T-helper 2 cell treated with Interferon-gamma antibody and Interleukin-4, amounts not matched to agents 5 μg/mL and 100 μg/mL, for 36 hours (primary cell): ENCODE results near the gene CTDNEP1.

Experiments used
- DNase-seq: peaks from one replicate; pipeline ENCODE4 v3.0.0; 2021; ENCODE audit warnings: low spot score
- H3K27ac Mint-ChIP-seq: one replicate; pipeline ENCODE4 v1.8.0; 2021; ENCODE audit warnings: mild to moderate bottlenecking, mixed read lengths
- H3K27me3 Mint-ChIP-seq: one replicate; pipeline ENCODE4 v1.8.0; 2021; ENCODE audit warnings: low read depth, mixed read lengths
- H3K36me3 Mint-ChIP-seq: one replicate; pipeline ENCODE4 v1.8.0; 2021; ENCODE audit warnings: low read depth, mixed read lengths
- H3K4me1 Mint-ChIP-seq: one replicate; pipeline ENCODE4 v1.8.0; 2021; ENCODE audit warnings: low read depth, mixed read lengths
- H3K4me3 Mint-ChIP-seq: one replicate; pipeline ENCODE4 v1.8.0; 2022; ENCODE audit warnings: mild to moderate bottlenecking, moderate library complexity, mixed read lengths
- H3K9me3 Mint-ChIP-seq: one replicate; pipeline ENCODE4 v1.8.0; 2021; ENCODE audit warnings: mixed read lengths

Gene CTDNEP1

DNA sequence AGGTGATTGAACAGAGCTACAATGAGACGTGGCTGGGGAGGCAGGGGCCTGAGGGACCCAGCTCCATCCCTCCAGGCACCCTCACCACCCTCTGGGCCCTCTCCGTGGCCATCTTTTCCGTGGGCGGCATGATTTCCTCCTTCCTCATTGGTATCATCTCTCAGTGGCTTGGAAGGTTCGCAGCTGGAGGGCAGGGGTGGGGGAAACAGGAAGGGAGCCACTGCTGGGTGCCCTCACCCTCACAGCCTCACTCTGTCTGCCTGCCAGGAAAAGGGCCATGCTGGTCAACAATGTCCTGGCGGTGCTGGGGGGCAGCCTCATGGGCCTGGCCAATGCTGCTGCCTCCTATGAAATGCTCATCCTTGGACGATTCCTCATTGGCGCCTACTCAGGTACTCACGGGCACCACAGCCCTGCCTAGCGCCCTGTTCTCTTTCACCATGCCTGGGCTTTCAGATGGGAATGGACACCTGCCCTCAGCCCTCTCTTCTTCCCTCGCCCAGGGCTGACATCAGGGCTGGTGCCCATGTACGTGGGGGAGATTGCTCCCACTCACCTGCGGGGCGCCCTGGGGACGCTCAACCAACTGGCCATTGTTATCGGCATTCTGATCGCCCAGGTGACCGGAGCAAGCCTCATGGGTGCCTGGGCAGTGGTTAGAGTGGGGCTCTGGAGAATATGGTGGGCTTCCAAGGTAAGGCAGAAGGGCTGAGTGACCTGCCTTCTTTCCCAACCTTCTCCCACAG, 32.1 kb upstream of the CTDNEP1 start:
- Mint-ChIP-seq H3K27ac (no peak overlapping the region), H3K9me3 (no peaks in the 10 kb centered on the region), H3K4me1 (peaks cover 12% of the 10 kb centered on the region), H3K4me3 (no peak overlapping the region), H3K27me3 (peaks cover 47% of the 10 kb centered on the region), H3K36me3 (no peaks in the 10 kb centered on the region)
- DNase-seq: no peak

- no peaks in the 10 kb centered on the region for H3K9me3 Mint-ChIP-seq
- peaks cover 12% of the 10 kb centered on the region for H3K4me1 Mint-ChIP-seq
- no peak overlapping the region for H3K27ac Mint-ChIP-seq
- no peak for DNase-seq
- H3K4me3 Mint-ChIP-seq: peak overlapping the region; percentile 33
- H3K27me3 Mint-ChIP-seq: peaks cover 44% of the 10 kb centered on the region
- no peaks in the 10 kb centered on the region for H3K36me3 Mint-ChIP-seq
Observed at GRCh38 chr17:7282752-7283321, 31.3 kb upstream of the CTDNEP1 start.

DNA sequence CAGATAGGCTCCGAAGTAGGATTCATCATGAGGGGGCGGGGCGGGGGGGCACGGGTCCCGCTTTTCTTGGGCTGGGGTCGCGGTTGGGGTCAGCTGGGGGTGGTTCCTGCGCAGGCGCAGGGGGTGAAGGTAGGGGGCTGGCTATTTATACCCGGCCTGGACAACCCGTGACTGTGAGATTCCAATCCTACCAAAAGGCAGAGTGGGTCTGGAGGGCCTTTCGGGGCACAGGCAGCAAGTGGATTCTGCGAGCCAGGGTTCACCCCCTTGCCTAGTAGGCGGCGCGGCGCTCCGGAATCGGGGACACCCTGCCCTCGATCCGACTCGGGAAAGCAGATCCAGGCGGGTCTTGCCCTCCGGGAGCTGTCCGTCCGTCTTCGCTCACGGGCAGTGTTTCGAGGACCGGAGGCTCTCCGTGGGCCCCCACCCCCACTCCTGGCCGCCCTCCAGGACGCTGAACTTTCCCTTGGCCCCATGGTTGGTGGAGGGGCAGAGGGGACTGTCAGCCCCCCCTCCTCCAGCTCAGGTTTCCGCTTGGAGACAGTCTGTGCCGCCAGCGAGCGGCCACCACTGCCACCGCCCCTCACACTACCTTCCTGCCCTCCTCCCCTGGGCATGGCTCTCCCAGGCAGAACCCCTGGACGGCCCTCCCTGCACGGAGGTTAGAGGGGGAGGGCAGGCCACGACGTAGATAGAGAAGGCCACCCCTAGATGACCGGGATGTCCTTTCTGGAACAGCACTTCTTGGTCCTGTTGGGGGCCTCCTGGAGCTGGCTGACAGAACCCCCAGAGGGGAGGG, 30.6 kb upstream of the CTDNEP1 start:
- peaks cover 12% of the 10 kb centered on the region for H3K4me1 Mint-ChIP-seq

GRCh38 chr17:7281074-7281952, 29.8 kb upstream of the CTDNEP1 start, which contains the start of gene SLC2A4:
Gene SLC2A4 (plus strand): TSS chr17:7281718. CDS start chr17:7281935, 217 bp downstream.
- Mint-ChIP-seq H3K27me3 (peaks cover 41% of the 10 kb centered on the region), H3K36me3 (no peaks in the 10 kb centered on the region), H3K4me1 (peaks cover 12% of the 10 kb centered on the region), H3K27ac (no peak within 1 kb of the TSS), H3K9me3 (no peaks in the 10 kb centered on the region), H3K4me3 (peak within 1 kb of the TSS; percentile 76)
- DNase-seq: peak; percentile 86

More for the DNA sequence above, 30.6 kb upstream of the CTDNEP1 start:
- no peaks in the 10 kb centered on the region for H3K9me3 Mint-ChIP-seq
- H3K27ac Mint-ChIP-seq: no peak overlapping the region
- H3K36me3 Mint-ChIP-seq: no peaks in the 10 kb centered on the region
- peak overlapping the region; percentile 76 for H3K4me3 Mint-ChIP-seq
- H3K27me3 Mint-ChIP-seq: peaks cover 46% of the 10 kb centered on the region
- DNase-seq: no peak

GRCh38 chr17:7280519-7281073, 29.1 kb upstream of the CTDNEP1 start:
- Mint-ChIP-seq H3K27ac (no peak overlapping the region), H3K4me1 (peaks cover 12% of the 10 kb centered on the region), H3K36me3 (no peaks in the 10 kb centered on the region)

DNA sequence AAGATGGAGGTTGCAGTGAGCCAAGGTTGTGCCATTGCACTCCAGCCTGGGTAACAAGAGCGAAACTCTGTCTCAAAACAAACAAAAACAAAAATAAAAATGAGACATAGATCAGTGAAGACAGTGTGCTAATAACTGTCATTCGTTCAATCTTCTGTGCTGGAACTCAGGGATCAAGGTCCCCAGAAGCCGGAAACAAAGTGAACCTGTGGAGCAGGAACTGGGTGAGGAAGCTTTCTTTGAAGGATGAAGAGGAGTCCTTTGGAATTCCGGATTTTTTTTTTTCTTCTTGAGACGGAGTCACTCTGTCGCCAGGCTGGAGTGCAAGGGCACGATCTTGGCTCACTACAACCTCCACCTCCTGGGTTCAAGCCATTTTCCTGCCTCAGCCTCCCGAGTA, 27.9 kb upstream of the CTDNEP1 start:
- H3K27ac Mint-ChIP-seq: no peak overlapping the region
- H3K4me3 Mint-ChIP-seq: no peak overlapping the region
- H3K4me1 Mint-ChIP-seq: peaks cover 12% of the 10 kb centered on the region
- H3K36me3 Mint-ChIP-seq: no peaks in the 10 kb centered on the region
- no peak for DNase-seq
- H3K9me3 Mint-ChIP-seq: no peaks in the 10 kb centered on the region
- peaks cover 40% of the 10 kb centered on the region for H3K27me3 Mint-ChIP-seq

More at GRCh38 chr17:7280519-7281073, 29.1 kb upstream of the CTDNEP1 start:
- H3K9me3 Mint-ChIP-seq: no peaks in the 10 kb centered on the region
- peaks cover 40% of the 10 kb centered on the region for H3K27me3 Mint-ChIP-seq
- DNase-seq: peak; percentile 70
- H3K4me3 Mint-ChIP-seq: peak overlapping the region; percentile 76

GRCh38 chr17:7266784-7267183, 15.2 kb upstream of the CTDNEP1 start:
- H3K9me3 Mint-ChIP-seq: no peaks in the 10 kb centered on the region
- peaks cover 19% of the 10 kb centered on the region for H3K4me1 Mint-ChIP-seq
- H3K27me3 Mint-ChIP-seq: peaks cover 40% of the 10 kb centered on the region
- no peaks in the 10 kb centered on the region for H3K36me3 Mint-ChIP-seq
- no peak overlapping the region for H3K4me3 Mint-ChIP-seq
- no peak overlapping the region for H3K27ac Mint-ChIP-seq
- DNase-seq: no peak

GRCh38 chr17:7263801-7264078, 12.2 kb upstream of the CTDNEP1 start:
- no peak for DNase-seq
- Mint-ChIP-seq H3K27me3 (peaks cover 33% of the 10 kb centered on the region), H3K4me3 (peak overlapping the region; percentile 55), H3K27ac (no peak overlapping the region), H3K36me3 (peaks cover 8% of the 10 kb centered on the region), H3K9me3 (no peaks in the 10 kb centered on the region), H3K4me1 (peaks cover 20% of the 10 kb centered on the region)

DNA sequence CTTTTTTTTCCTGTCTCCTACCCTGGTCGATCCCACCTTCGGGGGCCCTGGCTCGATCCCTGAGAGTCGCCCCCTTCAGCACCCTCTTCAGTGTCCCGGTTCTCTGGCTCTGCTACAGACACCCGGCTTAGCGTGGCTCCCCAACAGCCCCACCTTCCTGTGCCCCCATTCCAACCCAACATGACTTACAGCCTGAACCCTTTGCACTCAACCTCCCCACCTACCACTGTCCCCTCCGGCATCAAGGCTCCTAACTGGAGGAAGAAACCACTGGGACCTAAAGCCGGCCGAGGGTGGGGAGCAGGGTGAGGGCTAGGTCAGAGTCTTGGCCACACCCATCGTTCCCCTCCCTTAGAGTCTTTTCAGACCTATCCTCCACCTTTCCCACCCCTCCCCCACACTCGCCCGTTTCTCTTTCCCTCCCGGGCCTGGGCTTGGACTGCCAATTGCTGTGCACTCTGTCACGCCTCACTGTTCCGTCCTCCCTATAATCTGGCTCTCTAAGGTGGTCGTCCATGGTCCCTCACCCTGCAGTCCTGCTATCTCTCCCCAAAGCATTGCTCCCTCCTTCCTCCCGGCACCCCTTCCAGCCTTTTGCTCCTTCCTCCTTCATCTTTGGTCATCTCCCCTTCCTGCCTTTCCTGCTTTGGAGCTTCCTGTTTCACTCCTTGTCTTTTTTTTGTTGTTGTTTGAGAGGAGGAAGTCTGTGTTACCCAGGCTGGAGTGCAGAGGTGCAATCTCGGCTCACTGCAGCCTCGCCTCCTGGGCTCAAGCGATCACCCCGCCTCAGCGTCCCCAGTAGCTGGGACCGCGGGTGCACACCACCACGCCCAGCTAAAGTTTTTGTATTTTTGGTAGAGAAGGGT, 11.6 kb upstream of the CTDNEP1 start:
- no peaks in the 10 kb centered on the region for H3K9me3 Mint-ChIP-seq
- no peak overlapping the region for H3K27ac Mint-ChIP-seq
- peaks cover 31% of the 10 kb centered on the region for H3K27me3 Mint-ChIP-seq
- peaks cover 12% of the 10 kb centered on the region for H3K36me3 Mint-ChIP-seq
- H3K4me1 Mint-ChIP-seq: peaks cover 20% of the 10 kb centered on the region
- peak overlapping the region; percentile 55 for H3K4me3 Mint-ChIP-seq
- DNase-seq: no peak

- Mint-ChIP-seq H3K9me3 (no peaks in the 10 kb centered on the region), H3K27ac (no peak within 1 kb of the TSS), H3K36me3 (peaks cover 12% of the 10 kb centered on the region), H3K4me3 (peak within 1 kb of the TSS; percentile 55), H3K4me1 (peaks cover 20% of the 10 kb centered on the region), H3K27me3 (peaks cover 31% of the 10 kb centered on the region)
- no peak for DNase-seq
Observed at GRCh38 chr17:7262192-7262934, 10.8 kb upstream of the CTDNEP1 start, which contains the start of gene CLDN7. Gene CLDN7 (minus strand): TSS chr17:7262478. CDS start chr17:7262043, 435 bp downstream.

DNA sequence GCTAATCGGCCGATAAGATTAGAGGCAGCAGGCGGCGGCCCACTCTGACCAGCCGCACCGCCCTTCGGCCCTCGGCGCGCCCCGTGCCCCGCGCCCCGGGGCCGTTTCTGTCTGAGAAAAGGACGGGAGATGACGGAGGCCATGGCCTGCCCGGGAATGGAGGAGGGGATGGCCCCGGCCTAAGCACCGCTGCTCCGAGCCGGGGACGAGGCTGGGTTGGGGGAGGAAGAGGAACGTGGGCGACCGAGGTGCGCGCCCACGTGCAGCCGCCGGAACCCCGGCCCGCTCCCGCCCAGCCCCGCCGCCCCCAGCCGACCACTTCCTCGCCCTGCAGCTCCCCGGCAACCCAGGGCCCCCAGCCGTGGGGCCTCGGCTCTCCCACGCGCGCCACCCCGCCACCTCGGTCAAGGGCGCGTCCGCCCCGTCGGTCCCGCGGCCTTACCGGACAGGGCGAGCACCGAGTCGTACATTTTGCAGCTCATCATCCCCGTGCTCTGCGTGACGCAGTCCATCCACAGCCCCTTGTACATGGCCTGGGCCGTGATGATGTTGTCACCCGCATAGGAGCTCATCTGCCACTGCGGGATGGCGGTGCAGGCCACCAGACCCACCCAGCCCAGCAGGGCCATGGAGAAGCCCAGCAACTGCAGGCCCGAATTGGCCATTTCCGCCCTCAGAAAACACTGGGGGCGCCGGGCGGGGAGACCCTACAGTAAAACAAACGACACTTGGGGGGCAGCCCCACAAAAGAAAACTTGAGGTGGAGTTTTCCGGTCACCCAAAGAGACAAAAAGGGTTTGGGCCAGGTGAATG, 10.1 kb upstream of the CTDNEP1 start:
- no peaks in the 10 kb centered on the region for H3K9me3 Mint-ChIP-seq
- H3K27me3 Mint-ChIP-seq: peaks cover 27% of the 10 kb centered on the region
- no peak overlapping the region for H3K27ac Mint-ChIP-seq
- peaks cover 16% of the 10 kb centered on the region for H3K36me3 Mint-ChIP-seq
- peak overlapping the region; percentile 45 for H3K4me3 Mint-ChIP-seq
- peaks cover 18% of the 10 kb centered on the region for H3K4me1 Mint-ChIP-seq
- no peak for DNase-seq
